GM12892 (cell line): ENCODE measurements around the gene ATG16L2.

ENCODE experiments used
- DNase-seq: peaks from one replicate; pipeline ENCODE4 v3.0.0; 2011; ENCODE audit not compliant: insufficient read length
- FAIRE-seq: peaks from 2 replicates; lab custom pipeline; 2011; peaks lifted over from hg19 to GRCh38; lab: Jason Lieb, UNC
- POLR2A ChIP-seq: IDR thresholded peaks from 2 replicates; pipeline ENCODE4 v1.6.1; 2011; ENCODE audit warnings: low read depth, low read length, control low read depth
- POLR2AphosphoS5 ChIP-seq: IDR thresholded peaks from 2 replicates; pipeline ENCODE4 v1.6.1; 2011; ENCODE audit warnings: low read depth, low read length, control low read depth
- TAF1 ChIP-seq: IDR thresholded peaks from 2 replicates; pipeline ENCODE4 v1.6.1; 2011; ENCODE audit warnings: low read depth, mild to moderate bottlenecking, control low read depth, low read length, borderline replicate concordance

The ATG16L2 gene

DNA sequence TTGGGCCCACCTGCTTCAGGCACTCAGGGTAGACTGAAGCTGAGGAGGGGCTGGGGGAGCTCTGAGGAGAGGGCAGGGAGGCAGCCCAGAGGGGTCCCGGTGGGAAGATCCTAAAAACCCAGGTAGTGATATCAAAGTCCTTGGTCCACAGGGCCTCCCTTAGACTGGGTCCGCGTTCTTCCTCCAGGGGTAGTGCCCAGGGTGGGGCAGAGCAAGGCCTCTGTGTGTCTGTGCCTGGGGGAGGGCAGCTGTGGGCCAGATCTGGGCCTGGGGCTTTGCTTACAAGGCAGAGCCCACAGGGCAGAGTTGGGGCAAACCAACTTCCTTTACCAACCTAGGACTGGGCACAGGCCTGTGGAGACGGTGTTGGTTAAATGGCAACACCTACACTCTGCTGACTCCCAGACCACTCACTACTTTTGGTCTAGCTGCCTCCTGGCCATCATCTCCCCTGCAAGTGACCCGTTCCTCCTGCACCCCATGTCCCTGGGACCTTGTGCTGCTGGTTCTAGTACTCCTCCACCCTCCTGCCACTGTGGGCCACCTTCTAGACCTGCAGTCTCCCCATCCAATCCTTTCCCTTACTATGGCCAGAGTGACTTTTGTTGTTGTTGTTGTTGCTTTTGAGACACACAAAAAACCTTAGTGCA lies 15.8 kb downstream of the ATG16L2 start:
- FAIRE-seq (peak; percentile 38), DNase-seq (no peak)
- no peak for TF ChIP-seq TAF1
- TF ChIP-seq POLR2AphosphoS5 = no peak
- no peak for TF ChIP-seq POLR2A

GRCh38 chr11:72831521-72832300 lies 17.5 kb downstream of the ATG16L2 start:
- DNase-seq (no peak), FAIRE-seq (peak; percentile 89)
- TF ChIP-seq POLR2AphosphoS5 = peak; percentile 32; the same call in 1 of the 2 replicates
- peak; percentile 56; the same call in 1 of the 2 replicates for TF ChIP-seq POLR2A
- no peak for TF ChIP-seq TAF1

DNA sequence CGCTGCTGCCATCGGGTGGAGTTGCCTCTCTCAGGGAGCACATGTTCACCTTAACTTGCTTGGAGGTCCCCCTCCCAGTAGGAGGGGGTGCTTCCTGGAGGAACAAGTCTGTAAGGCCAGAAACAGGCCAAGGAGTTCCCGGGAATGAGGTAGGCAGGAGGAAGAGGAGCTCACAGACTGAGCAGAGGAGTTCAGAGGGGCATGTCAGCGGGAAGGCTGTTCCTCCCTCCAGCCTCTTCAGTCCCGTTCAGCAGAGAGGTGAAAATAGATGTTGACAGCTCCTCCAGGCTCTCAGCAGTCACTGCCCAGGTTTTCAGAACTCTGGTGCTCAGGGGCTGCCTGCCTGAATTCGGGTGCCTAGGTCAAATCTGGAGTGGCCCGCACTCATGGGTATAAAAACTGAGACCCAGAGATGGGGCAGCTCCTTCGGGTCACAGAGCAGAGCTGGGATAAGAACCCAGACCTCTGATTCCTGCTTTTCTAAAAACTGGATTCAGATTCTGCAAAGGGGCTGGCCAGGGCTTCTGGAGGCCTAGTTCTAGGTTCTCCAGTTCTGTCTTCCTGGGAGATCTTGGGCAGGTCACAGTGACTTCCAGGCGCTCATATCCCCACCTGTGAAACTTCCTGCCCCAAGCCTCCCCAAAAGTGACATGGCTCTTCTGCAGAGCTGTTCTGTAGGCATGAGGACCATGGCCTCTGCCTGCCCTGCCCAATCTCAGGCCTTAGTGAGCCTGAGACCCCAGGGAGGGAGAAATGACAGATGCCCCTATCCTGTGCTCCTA lies 18.3 kb downstream of the ATG16L2 start:
- DNase-seq = no peak
- no peak for TF ChIP-seq POLR2A
- FAIRE-seq = no peak

DNA sequence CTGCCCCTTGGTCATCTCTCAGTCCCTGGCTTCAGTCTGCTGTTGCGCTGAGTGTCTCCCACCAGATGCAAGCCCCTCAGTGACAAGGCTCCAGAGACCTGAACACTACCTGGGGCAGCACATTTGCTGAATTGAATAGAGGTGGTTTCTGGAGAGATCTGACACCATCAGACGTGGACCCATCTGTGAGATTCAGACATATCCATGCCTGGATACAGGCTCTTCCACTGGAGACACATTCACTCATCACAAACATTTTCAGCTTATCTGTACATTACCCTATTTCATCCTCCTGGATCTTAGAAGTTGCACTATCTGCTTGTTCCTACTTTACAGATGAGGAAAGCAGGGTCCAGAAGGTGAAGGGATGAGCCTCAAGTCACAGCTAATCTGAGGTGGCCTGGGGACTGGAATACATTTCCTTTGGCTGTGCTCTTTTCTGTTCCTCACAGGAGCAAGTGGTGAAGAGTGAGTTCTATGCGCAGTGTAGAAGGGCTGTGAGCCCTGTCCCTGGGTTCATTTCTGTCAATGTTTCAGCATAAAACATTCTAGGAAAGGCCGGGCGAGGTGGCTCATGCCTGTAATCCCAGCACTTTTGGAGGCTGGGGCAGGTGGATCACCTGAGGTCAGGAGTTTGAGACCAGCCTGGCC lies 19.0 kb downstream of the ATG16L2 start:
- TF ChIP-seq TAF1 = no peak
- no peak for TF ChIP-seq POLR2A
- TF ChIP-seq POLR2AphosphoS5 = no peak
- DNase-seq = no peak
- FAIRE-seq = no peak

GRCh38 chr11:72833811-72834493 lies 19.7 kb downstream of the ATG16L2 start:
- no peak for FAIRE-seq
- TF ChIP-seq POLR2A (no peak), TAF1 (no peak)
- DNase-seq = no peak

DNA sequence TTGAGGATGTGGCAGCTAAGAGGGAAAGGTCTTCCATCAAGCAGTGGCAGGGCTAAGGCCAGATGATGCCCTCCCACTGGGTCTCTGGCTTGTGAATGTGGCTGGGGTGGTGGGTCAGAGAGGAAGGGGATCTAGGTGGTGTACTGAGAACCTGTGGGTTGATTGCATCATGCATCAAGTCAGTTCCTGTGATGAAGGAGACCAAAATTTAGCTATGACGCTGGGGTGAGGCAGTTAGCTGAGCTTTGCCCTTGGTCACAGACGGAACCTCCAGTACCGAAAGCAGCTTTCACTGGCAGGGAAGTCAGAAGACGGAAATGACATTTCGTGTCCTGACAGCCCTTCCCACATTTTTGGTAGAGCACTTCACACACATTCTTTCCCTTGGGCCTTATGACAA lies 20.7 kb downstream of the ATG16L2 start:
- DNase-seq (no peak), FAIRE-seq (no peak)
- TF ChIP-seq POLR2AphosphoS5 = 0 out of 2 replicates have a peak, but pooled peaks have one; percentile 41
- TF ChIP-seq POLR2A = no peak; the same call in 1 of the 2 replicates

GRCh38 chr11:72836111-72836510 lies 21.9 kb downstream of the ATG16L2 start:
- TF ChIP-seq POLR2A = no peak
- no peak for TF ChIP-seq TAF1
- TF ChIP-seq POLR2AphosphoS5 = no peak
- no peak for DNase-seq
- FAIRE-seq = no peak

DNA sequence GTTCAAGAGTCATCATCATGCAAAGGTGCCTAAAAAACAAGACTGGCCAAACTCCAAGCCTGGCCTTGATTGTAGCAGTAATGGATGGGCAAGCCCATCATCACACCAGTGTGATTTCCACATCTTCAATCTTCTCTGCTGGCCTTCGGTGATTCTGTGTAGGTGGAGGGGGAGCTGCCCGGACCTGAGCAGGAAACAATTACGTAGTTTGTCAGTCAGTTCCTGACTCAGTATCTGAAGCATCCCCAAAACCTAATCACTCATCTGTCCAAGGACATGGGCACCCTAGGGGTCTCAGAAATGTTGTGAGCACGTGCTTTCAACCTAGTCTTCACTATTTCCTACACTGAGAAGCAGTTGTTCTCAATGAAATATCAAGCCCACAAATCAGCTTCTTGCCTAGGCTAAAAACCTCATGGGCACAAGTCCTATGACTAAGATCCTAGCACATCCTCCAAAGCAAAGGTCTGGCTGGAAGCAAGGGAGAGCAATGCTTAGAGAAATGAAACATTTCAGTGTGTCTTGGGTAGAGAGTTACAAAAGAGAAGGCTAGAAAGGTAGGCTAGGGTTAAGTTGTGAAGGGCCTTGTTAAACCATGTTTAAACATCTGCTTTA lies 24.6 kb downstream of the ATG16L2 start:
- TF ChIP-seq POLR2AphosphoS5 (no peak), TAF1 (no peak), POLR2A (no peak)
- FAIRE-seq = no peak
- no peak for DNase-seq

DNA sequence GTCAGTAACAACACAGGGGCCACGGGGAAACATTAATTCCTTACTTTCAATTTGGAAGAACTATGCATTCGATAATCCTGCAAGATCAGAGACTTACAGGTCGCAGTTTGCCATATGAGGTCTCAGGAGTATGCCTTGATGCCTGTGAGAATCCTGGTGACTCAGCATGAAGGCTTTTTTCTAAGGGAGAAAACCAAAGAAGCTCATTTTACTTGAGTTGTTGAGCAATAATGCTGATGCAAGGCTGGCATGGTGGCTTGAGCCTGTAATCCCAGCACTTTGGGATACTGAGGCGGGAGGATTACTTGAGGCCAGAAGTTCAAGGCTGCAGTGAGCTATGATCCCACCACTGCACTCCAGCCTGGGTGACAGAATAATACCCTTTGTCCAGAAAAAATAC lies 26.6 kb downstream of the ATG16L2 start:
- FAIRE-seq (no peak), DNase-seq (no peak)
- no peak for TF ChIP-seq POLR2A
- TF ChIP-seq POLR2AphosphoS5 = no peak
- TF ChIP-seq TAF1 = no peak

DNA sequence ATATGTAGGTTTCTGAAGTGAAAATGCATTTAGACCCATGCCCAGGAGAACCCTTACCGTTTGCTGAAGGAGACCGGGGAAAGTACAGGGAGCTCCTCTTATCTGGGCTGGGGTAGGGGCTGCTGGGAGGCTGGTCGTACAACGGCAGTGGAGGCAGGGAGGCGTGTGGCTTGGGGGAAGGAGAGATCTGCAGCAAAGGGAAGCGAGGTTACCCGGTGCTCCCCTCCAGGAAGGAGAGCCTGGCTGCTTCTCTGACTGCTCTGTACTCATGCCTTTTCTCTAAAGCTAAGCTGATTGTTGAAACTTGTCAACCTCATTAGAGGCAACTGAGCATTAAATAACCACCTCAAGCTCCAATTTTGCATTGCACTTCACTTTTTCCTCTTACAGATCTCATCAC lies 27.2 kb downstream of the ATG16L2 start:
- TF ChIP-seq POLR2A (no peak), TAF1 (no peak), POLR2AphosphoS5 (no peak)
- FAIRE-seq (no peak), DNase-seq (no peak)

DNA sequence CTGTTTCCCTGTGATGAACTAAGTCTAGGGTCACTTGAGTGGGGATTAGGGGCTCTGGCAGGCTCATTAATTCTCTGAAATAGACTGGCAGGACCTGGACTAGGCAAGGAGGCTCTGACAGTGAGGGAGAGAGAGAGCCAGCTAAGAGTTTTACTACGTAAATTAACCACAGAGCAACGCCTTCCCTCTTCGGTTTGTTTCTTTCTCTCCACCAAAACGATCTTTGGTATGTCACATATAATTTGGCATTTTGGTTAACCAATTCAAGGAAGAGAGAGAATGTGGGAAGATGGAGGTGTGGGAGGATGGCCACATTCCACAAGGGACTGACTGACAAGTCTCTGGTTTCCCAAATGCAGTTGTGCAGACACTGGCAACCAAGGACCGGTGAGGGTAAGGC lies 27.9 kb downstream of the ATG16L2 start:
- TF ChIP-seq POLR2A = no peak
- TF ChIP-seq TAF1 = no peak
- no peak for TF ChIP-seq POLR2AphosphoS5
- DNase-seq (no peak), FAIRE-seq (no peak)
